Measurements from ENCODE around the gene SMAD6.
"Not testable (repeated sequence)": the region's sequence is repeated elsewhere in the genome, so short reads cannot be mapped to it uniquely, and the experiment has no call there.

- TF ChIP-seq EZH2 (IDR thresholded peaks at IDR 0.05; ENCODE audit: low read length, missing control alignments); CTCF (conservative IDR thresholded peaks at IDR 0.05 in 1 of 2, IDR thresholded peaks at IDR 0.05 in 1 of 2; ENCODE audit: low read depth in 1 of 2, low read length in 2 of 2): not testable (repeated sequence)
Observed at GRCh38 chr15:66828817-66829541, 126.9 kb downstream of the SMAD6 start.

Data from fibroblast of lung (primary cell).